NCI-H1694 (cell line): ENCODE results near the gene PIGS.

Experiments
- DNase-seq: peaks from one replicate; lab custom pipeline; 2025; lab: John Stamatoyannopoulos, UW

The PIGS gene

DNA sequence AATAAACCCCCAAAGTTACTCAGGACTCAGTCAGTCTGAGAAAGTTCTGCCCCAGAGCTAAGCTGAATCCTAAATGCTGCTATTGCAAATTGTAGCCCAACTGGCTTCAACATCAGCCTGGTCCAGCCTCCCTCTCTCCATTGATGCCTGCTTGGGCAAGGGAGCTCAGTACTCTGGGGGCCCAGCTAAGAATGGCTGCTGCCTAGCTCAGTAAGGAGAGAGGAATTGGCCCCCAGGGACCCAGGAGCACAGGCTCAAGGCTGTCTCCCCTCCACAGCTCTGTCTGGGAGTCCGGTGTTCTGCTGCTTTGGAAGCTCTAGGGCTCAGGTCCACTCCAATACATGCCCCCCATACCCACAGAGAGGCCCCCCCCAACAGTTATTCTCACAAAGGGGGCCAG is 20.5 kb downstream of the PIGS start:
- no peak for DNase-seq

DNA sequence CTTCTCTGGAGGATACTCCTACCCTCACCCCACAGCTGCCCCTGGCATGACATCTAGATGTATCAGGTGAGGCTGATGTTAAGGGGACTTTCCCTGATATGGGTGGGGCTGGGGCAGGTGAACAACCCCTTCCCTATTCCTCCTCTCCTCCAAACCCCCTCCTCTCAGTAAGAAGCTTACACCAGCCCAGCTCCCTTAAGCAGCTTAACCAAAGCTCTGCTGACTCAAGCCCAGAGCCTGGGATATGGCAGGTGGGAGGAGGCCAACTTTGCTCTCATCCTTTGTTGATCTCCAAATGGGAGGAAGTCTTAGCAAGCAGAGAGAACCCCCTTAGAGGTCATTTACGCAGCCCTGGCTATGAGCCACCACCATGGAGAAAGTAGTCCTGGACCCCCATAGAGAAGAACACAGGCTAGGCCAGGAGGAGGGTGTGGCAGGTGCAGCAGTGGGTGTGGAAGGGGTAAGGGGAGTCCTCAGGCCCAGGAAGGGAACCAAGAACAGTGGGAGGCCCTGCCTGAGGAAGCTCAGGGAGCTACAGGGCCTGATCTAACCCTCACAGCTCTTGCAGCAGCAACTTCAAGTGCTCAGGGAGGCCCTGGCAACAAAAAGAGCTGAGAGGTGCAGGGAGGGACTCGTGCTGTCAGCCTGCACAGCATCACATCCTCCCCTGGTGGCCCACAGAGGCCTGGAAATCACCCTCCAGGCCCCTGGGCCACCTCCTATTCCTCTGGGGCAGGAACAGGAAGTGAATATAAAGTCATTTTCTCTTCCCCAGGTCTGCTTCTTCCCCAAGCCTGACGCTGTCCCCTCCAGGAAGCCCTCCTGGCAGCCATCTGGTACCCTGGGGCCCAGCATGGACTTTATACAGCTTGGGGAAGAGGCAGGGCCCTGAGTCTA is 21.8 kb downstream of the PIGS start:
- DNase-seq: no peak

DNA sequence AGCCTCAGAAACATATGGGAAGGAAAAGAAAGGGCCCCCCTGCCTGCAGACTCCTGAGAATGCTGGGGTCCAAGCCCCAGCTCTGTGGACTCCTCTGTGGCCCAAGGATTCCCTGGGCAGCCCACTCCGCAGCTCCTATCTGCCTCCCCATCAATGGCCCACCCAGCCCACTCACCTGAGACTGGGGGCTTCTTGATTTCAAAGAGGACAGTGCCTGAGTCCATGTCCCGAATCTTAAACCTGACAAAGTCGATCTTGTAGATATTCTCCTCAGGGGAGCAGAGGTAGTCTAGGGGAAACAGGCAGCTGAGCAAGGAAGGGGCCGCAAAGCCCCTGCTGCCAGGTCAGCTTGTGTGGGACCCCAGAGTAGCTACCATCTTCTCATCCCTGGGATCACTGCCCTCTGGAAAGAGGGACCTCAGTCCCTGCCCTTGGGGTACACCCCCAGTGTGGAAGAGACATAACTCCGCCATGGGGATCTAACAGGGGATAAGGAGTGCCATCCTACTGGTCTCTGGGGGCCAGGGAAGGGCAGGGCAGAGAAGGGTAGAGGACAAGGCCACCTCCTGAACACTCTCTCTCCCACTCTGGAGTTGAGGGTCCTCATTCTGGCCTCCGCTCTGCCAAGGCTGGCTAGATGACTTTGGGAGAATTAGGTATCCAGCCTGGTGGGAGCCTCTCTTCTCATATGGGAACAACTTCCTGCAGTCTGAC is 22.8 kb downstream of the PIGS start:
- DNase-seq: no peak

DNA sequence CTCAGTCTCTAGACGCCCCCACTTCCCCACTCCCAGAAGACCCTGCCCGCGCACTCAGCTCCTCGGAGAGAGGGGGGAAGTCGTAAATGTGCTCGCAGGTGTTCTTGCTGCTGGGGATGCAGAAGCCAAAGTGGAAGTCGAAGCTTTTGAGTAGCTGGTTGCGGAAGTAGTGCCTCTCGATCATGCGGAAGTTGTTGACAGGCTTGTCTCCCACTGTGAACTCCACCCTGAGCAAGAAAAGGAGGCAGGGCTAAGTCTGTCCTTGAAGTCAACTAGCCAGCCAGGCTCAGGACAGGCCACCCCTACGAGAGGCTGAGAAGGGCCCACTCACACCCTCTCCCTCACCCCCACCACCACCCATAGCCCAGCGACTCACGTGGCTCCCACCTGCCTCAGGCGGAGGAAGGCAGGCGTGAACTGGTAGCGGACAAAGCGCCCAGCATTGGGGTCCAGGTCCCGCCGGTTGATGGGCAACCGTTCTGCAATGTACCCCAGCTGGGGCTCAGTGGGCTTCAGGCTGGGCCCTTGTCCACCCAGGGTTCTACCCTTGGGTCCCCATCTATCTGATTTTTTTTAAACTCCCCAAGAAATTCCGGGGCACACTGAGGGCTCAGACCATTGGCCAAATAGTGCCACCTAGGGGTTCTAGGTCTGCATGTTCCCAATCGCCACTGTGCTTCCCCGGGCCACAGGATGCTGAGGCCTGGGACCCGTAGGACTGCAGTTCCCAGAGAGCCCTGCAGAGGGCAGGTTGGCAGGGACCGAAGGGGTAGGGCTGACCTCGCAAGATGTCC is 23.5 kb downstream of the PIGS start:
- peak; percentile 49 for DNase-seq

DNA sequence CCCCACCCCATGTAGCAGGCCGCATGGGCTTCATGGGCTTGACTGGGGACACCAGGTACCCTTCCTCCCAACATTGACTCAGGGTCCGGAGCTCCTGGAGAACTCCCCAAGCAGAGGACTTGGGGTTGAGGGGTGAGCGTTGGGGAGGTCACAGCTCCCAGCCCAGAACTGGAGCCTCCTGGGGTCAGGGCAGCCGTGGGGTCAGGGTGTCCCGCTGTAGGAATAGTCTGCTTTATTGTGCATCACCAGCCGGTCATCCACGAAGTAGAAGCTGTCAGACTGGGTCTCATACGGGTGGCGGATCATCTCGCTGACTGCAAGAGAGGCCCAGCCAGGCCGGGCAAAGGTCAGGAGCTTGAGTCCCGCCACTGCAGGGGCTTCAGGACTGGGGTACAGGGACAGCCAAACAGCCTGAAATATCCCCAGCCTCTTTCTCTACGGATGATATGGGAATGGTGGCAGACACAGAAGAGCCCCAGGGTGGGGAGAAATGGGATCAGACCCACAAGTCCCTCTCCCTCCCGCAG is 24.2 kb downstream of the PIGS start:
- no peak for DNase-seq

DNA sequence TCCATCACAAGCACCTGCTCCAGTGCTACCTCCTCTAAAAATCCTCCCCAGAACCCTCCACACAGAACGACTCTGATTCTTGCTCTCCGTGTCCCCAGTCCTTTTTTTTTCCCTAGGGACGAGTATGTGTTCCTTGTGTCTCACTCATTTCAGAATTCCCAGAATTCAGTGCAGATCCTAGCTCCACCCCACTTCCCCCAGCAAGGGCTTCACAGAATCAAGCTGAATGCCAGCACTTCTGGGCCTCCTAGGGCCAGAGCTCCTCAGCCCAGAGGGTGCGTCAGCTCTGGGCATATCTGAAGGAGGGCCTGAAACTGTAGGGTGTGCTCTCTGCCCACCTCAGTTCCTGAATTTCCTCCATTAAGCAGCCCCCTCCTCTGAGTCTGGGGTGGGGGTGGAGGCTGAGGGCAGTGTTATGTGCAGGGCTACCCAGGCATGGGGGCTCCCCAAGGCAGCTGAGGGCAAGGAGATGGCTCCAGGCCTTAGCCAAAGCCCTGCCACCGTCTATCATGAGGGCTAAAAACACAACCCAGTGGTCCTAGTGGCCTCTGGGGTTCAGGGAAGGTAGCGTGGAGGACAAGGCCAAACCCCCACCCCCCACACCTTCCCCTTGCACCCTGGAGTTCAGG is 25.4 kb downstream of the PIGS start:
- no peak for DNase-seq

DNA sequence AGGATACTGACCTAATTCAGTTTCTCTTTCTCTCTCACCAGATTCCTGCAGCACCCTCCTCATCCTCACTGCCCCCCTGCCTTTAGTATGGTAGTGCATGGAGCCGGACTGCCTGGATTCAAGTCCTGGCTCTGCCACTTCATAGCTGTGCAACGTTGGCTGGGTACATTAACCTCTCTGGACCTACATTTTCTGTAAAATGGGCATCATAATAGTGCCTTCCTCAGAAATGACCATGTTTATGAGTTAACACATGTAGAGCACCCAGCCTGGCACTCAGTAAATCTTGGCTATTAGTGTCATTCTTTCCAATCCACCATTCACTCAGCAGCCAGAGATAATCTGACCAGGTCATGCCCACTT is 26.2 kb downstream of the PIGS start:
- DNase-seq: no peak

DNA sequence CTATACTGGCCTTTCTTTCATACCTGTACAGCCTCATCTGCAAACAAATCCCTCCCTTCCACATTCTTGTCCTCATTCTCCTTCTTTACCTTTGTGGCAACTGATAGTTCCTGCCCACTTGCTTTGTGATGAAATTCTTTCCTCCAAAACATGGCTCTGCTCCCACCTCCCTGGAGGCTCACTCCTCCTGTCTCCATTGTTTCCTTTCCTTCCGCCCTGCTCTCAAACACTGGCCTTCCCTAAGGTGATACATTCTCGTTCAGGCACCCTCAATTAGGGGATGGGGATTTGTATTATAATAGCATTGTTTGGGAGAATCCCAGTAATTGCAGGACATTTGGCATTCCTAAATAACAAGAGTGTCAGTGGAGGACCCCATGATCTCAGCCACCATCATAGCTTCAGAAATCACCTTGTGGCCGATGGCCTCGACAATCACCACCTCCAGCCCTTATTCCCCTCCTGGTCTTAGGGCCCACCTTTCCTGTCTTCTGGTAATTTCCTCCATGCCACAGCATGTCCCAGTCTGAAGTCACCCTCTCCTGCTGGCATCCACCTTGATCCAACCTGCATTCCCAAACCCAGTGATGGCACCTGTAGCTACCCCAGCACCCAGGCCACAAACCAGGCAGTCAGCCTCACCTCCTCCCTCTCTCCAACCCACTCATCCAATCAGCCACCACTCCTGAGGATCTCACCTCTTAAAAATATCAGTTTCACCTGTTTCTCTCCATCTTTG is 26.8 kb downstream of the PIGS start:
- no peak for DNase-seq

DNA sequence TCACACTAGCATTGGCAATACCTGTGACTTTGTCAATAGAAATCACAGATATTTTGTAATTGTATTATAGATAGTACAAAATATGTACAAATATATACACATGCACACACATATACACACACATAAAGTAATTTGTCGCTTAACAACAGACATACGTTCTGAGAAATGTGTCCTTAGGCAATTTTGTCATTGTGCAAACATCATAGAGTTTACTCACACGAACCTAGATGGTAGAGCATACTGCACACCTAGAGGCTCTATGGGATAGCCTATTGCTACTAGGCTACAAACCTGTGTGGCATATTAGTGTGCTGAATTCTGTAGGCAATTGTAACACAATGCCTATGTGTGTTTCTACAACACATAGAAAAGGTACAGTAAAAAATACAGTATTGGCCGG is 29.9 kb downstream of the PIGS start:
- DNase-seq: no peak

DNA sequence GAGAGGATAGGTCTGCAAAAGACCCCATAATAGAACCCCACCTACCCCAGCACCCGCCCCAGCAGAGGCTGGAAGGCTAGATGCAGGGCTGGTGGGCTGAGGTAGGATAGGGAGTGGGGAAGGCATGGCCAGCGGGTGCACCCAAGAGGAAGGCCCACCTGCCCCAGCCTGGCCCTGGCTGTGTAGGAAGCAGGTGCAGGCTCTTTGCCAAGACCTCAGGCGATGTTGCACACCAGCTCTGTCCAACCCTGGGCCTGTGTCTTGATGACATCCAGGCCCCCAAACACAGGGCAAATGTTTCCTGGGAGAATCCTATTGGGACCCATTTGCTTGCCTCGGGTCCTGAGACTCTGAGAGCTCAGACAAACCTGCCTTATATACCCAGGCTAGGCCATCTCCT is 31.1 kb downstream of the PIGS start:
- no peak for DNase-seq

DNA sequence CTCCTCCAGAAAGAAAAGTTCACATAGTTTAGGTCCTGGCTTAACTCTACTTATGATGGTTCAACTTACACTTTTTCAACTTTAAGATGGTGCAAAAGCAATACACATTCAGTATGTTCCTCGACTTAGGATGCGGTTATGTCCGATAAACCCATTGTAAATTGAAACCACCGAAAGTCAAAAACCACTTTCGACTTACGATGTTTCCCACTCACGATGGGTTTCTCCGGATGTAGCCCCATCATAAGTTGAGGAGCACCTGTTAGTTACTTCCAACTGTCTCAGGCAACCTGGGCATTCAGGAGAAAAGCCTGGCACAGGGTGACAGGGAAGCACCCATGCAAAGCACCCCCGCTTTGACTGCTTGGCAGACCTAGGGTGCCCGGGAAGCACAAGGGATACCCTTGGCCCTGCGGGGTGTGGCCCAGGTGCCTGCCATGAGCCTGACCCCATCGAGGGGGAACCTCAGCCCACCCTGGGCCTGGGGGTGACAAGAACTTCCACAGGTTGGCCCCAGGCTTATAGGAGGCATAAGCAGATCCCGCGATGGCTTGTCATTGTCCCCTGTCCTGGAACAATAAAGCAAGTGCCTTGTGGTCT is 32.9 kb downstream of the PIGS start:
- DNase-seq: no peak

DNA sequence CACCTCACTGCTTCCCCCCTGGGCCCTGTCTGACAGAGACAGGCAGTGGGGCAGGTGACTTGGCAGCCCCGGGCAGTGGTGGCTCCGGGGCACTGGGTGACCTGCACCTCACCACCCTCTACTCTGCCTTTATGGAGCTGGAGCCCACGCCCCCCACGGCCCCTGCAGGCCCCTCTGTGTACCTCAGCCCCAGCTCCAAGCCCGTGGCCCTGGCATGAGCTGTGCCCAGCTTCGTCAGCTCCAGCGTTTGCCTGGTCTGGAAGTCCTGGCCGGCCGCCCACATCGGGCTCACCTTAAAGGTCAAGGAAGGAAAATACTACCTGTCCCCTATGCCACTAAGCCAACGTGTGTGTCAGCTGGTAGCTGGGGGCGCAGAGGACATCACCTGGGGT is 34.1 kb downstream of the PIGS start:
- no peak for DNase-seq

DNA sequence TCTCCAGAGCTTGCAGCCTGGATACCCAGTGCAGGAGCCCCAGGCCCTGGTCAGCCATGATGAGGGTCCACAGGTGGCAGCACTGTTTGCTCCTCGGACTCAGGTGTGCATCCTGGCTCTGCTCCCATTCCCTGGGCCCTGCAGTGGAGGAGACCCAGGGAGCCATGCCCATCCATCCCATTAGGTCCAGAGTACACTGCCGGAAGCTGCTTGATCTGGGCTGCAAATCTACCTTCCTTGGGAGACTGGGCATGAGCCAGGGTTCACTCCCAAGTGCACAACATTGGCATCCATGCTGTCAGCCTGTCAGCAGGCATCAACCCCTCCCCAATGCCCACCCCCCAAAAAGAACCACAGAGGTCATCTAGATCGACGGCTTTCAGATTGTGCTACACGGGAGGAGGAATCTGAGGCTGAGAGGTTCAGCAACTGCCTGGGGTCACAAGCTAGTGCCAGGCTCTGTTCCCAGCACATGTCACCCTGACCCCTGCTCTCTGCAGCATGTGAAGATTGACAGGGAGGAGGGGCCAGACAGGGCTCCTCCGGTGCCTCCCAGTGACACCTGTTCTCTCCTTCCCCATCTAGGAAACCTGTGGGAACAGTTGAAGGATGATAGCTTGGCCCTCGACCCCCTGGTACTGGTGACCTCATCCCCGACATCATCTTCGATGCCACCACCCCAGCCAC is 34.6 kb downstream of the PIGS start:
- DNase-seq: no peak

DNA sequence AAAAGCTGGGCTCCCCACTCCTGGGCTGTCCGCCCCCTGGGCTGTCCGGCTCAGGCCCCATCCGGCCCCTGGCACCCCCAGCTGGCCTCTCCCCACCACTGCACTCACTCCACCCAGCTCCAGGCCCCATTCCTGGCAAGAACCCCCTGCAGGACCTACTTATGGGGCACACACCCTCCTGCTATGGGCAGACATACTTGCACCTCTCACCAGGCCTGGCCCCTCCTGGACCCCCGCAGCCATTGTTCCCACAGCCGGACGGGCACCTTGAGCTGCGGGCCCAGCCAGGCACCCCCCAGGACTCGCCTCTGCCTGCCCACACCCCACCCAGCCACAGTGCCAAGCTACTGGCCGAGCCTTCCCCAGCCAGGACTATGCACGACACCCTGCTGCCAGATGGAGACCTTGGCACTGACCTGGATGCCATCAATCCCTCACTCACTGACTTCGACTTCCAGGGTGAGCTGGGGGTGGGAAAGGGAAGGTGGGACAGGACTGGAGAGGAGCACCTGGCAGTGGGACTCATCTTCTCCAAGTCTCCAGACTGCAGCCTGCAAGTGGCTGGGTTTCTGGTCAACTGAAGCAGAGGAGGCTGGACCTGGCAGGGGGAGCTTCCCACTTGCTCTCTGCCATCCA is 36.5 kb downstream of the PIGS start:
- no peak for DNase-seq

DNA sequence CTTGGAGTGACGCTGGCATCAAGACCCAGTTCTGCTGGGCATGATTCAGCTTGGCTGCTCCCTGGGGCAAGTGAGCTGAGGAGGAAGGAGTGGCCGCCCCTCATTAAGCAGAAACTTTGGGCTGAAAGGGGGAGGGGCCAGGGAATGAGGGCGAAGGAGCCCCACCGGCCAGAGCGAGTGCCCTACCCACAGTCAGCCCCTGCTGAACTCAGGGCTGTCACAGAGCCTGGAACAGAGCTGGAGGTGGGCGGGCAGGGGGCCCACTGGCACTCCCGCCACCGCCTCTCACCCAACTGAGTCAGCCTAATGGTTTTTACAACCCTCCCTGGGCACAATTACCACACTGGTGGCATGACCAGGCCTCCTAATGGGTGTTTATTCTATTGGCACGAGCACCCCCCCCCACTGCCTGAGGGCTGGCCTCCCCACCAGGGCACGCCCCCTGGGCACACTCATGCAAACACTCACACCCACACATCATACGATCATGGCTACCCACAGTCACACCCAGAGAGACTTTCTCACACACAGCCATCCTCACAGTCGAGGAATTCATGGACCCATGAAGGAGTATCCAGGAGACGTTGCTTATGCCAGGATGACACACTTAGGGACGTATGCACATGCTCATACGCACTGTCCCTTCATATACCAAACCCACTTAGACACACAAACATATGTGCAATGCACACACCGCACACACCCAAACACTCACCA is 38.1 kb downstream of the PIGS start:
- no peak for DNase-seq

DNA sequence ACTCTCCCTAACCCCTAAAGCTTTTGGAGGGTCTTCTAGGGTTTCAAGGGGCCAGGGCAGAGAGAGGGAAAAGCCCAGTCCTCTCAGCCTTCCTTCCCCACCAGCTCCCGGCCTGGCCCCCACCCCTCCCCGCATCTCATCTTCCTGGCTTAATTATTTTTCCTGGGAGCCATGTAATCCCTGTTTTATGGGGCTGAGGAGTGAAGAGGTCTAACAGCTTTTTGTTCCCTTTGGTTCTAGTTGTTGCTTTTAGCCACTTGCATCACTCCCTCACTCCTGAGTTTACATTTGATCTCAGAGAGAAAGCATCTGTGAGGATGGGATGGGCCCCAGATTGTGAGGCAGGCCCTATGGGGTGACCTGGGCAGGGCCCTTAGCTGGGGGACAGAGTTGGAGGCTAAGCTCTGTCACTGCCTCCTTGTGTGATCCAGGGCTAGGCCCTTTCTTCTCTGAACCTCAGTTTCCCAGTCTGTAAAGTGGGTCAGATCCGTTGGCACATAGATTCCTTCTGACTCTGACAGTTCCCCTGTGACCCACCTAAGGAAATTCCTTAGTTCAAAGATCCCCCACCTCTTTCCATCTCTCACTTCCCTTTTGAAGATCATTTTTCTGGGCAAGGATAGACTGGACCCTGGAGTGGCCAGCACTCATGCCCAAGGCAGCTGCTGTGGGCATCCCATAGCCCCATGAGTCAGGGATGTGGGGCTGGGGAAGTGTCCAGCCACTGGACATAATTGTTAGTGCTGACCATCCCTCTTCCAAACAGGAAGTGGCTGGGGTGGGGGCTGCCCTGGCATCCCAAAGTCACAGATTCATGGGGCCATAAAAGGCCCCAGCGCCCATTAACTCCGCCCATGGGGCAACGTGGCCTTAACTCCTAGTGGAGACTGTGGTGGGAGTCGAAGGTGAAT is 39.0 kb downstream of the PIGS start:
- DNase-seq: no peak

DNA sequence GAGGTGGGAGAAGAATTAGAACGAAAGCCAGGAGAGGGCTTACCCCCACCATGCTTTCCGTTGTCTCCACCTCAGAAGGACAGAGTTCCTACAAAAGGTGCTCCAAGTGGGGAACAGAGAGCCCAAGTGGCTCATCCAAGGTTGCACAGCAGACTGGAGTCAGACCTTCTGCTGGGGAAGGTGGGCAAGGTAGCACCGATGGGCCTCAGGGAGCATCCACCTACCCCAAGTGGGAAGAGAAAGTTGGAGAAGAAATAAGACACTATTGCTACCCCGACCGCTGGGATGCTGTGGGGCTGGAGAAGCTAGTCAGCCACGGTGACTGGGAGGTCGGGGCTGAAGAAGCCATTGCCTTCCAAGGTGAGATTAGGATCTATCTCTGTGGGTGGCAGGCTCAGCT is 40.4 kb downstream of the PIGS start:
- no peak for DNase-seq

DNA sequence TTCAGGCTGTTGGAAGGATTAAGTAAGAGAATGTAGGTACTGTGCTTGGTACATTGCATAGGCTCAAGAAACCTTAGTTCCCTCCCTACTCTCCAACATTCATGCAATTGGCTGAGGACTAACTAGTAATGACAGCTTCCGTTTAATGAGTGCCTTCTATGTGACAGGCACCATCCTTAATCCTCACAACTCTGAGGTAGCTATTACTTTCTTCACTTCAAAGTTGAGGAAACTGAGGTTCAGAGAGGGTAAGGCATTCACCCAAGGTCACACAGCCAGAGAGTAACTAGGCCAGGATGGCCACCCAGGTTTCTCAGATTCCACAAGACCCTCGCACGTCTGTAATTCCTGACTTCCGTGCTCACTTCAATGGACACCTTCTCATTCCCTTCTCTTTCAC is 41.1 kb downstream of the PIGS start:
- no peak for DNase-seq
